ENCODE results near the gene DMC1. TPM values are rescaled to one million over a fixed set of nuclear protein-coding genes. Genes with fewer than 3 reads are reported as not detected.

DMC1 gene
- total and polyA plus RNA-seq, 11 donors: 0.12 to 2.4 (median 0.51) TPM

DNA sequence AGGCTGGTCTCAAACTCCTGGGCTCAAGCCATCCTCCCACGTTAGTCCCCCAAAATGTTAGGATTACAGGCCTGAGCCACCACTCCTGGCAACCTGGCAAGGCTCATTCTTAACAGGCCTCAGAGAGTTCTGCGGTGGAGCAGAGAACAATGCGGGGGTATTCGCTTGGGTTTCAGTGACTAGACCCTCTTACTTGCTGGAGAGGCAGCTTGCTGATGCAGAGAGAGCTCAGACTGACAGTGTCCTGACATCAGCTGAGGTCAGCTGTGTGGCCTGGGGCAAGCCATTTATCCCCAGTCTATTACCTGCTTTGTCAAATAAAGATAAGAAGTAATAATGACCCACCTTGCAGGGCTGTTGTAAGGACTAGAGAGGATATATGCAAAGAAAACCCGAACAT is 40.3 kb upstream of the DMC1 start:
- 91 to 95% (median 93%) methylated on average over 5 of the region's 5 CpGs for WGBS, 4 donors
- no peak for ATAC-seq
- TF ChIP-seq, protein P1, sequence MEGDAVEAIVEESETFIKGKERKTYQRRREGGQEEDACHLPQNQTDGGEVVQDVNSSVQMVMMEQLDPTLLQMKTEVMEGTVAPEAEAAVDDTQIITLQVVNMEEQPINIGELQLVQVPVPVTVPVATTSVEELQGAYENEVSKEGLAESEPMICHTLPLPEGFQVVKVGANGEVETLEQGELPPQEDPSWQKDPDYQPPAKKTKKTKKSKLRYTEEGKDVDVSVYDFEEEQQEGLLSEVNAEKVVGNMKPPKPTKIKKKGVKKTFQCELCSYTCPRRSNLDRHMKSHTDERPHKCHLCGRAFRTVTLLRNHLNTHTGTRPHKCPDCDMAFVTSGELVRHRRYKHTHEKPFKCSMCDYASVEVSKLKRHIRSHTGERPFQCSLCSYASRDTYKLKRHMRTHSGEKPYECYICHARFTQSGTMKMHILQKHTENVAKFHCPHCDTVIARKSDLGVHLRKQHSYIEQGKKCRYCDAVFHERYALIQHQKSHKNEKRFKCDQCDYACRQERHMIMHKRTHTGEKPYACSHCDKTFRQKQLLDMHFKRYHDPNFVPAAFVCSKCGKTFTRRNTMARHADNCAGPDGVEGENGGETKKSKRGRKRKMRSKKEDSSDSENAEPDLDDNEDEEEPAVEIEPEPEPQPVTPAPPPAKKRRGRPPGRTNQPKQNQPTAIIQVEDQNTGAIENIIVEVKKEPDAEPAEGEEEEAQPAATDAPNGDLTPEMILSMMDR (IDR thresholded peaks at IDR 0.05): no peak
- no peak for TF ChIP-seq POLR2A (IDR thresholded peaks at IDR 0.05)

GRCh38 chr22:38608992-38609750 is 39.2 kb upstream of the DMC1 start:
- Histone ChIP-seq H3K4me3 (no peak overlapping the region), H3K9me3 (no peaks in the 10 kb centered on the region), H3K27ac (no peak overlapping the region), H3K36me3 (no peaks in the 10 kb centered on the region), H3K4me1 (peaks cover 0 to 19% (median 4%) of the 10 kb centered on the region in 12 donors), H3K27me3 (no peaks in the 10 kb centered on the region)
- WGBS, 4 donors: 80 to 84% (median 80%) methylated on average over 13 of the region's 13 CpGs
- no peak for ATAC-seq
- DNase-seq: no peak
- intact Hi-C loops (cut with DNase I): no loop called here
- TF ChIP-seq POLR2A (IDR thresholded peaks at IDR 0.05): no peak
- TF ChIP-seq, protein P1 (IDR thresholded peaks at IDR 0.05): no peak

More for the DNA sequence above, 40.3 kb upstream of the DMC1 start:
- H3K4me1 ChIP-seq: peaks cover 0 to 27% (median 4%) of the 10 kb centered on the region in 12 donors
- intact Hi-C loops (cut with DNase I): no loop called here
- no peaks in the 10 kb centered on the region for H3K36me3 ChIP-seq
- no peak overlapping the region for H3K4me3 ChIP-seq
- no peaks in the 10 kb centered on the region for H3K27me3 ChIP-seq
- H3K27ac ChIP-seq: no peak overlapping the region
- no peaks in the 10 kb centered on the region for H3K9me3 ChIP-seq
- no peak for DNase-seq

- no peak overlapping the region for H3K27ac ChIP-seq
- H3K4me3 ChIP-seq: no peak overlapping the region
- no peaks in the 10 kb centered on the region for H3K9me3 ChIP-seq
- WGBS, 4 donors: 88 to 92% (median 90%) methylated on average over 3 of the region's 3 CpGs
- H3K36me3 ChIP-seq: no peaks in the 10 kb centered on the region
- TF ChIP-seq, protein P1 (IDR thresholded peaks at IDR 0.05): no peak
- no peak for TF ChIP-seq POLR2A (IDR thresholded peaks at IDR 0.05)
- DNase-seq: no peak
- intact Hi-C loops (cut with DNase I): no loop called here
- H3K27me3 ChIP-seq: no peaks in the 10 kb centered on the region
- H3K4me1 ChIP-seq: peaks cover 0 to 11% (median 0%) of the 10 kb centered on the region in 12 donors
- no peak for ATAC-seq
Measured at GRCh38 chr22:38607680-38608079, 37.7 kb upstream of the DMC1 start.

DNA sequence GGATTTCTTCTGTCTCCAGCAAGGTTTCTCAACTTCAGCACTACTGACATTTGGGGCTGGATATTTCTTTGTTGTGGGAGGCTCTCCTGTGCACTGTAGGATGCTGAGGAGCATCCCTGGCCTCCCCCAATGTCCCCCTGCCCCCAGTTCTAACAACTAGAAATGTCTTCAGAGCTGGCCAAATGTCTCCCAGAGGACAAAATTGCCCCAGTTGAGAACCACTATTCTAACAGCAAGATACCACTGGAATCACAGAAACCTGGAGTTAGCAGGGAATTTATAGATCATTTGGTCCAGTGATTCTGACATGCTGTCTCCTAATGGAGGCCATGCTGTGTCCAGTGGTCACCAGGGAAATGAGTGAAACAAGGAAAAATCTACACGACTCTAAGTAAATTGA is 32.2 kb upstream of the DMC1 start:
- DNase-seq: no peak
- Histone ChIP-seq H3K4me1 (peaks cover 0 to 11% (median 0%) of the 10 kb centered on the region in 12 donors), H3K36me3 (no peaks in the 10 kb centered on the region), H3K27me3 (no peaks in the 10 kb centered on the region), H3K9me3 (no peaks in the 10 kb centered on the region), H3K27ac (no peak overlapping the region), H3K4me3 (no peak overlapping the region)
- TF ChIP-seq, protein P1 (IDR thresholded peaks at IDR 0.05): no peak
- TF ChIP-seq POLR2A (IDR thresholded peaks at IDR 0.05): no peak
- ATAC-seq: no peak
- intact Hi-C loops (cut with DNase I): no loop called here
- 75 to 97% (median 87%) methylated on average over 1 of the region's 1 CpG for WGBS, 4 donors
